Ecto neural progenitor cell (in vitro differentiated cells): ENCODE data around the gene KLK11.

Experiments used
- DNase-seq: peaks from one replicate; pipeline ENCODE4 v3.0.0-alpha.2; 2018; ENCODE audit warnings: low spot score

The KLK11 gene, protein sequence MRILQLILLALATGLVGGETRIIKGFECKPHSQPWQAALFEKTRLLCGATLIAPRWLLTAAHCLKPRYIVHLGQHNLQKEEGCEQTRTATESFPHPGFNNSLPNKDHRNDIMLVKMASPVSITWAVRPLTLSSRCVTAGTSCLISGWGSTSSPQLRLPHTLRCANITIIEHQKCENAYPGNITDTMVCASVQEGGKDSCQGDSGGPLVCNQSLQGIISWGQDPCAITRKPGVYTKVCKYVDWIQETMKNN

DNA sequence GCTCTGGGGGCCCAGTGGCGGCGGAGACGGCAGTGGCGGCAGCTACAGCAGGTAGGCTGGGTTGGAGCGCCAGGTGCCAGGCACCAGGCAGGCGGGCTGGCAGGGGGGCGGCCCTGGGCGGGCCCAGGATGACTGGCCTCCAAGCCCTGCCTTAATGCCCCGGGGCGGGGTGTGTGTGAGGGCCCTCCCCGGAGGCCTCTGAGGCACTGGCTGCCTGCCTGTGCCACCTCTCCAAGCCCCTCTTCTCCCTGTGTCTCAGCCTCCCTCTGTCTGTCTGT lies at the start of gene KLK11:
Gene KLK11 (minus strand): TSS at position 63 of the 278 bp plus-strand sequence. CDS start 985 bp downstream, outside the sequence.
- no peak for DNase-seq

- no peak for DNase-seq
Observed at GRCh38 chr19:51075998-51076397, 49.6 kb upstream of the KLK11 start.

- DNase-seq: no peak
Observed at GRCh38 chr19:51071095-51071405, 44.6 kb upstream of the KLK11 start.

DNA sequence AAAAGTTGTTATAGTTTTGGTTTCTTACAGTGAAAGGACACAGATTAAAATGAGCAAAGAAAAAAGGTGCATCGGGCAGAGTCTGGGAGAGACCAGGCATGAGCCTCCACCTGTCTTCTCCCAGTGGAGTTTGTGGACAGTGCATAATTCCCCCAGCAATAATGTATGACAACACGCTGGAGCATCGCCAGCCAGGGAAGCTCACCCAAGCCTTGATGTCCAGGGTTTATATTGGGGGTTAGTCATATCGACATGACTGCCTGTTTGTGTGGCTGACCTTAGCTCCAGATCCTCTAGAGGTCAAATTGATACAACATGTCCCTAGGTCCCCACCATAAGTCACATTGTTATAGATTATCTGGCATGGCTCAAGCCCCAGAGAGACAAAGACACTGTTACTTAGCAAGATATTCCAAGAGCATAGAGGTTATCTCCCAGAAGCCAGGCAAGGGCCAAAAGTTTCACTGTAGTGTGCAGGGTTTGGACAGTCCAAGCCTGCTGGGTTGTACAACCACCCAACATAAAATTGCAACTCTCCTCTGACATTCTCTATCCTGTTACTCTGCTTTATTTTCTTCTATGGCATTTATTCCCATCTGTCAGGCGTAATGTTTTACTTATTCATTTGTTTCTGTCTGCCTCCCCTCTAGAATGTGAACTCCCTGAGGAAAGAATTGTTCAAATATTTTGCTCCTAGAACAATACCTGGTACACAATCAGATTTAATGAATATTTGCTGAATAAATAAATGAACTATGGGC lies 44.1 kb upstream of the KLK11 start:
- DNase-seq: no peak

GRCh38 chr19:51066393-51067186 lies 40.2 kb upstream of the KLK11 start:
- no peak for DNase-seq

DNA sequence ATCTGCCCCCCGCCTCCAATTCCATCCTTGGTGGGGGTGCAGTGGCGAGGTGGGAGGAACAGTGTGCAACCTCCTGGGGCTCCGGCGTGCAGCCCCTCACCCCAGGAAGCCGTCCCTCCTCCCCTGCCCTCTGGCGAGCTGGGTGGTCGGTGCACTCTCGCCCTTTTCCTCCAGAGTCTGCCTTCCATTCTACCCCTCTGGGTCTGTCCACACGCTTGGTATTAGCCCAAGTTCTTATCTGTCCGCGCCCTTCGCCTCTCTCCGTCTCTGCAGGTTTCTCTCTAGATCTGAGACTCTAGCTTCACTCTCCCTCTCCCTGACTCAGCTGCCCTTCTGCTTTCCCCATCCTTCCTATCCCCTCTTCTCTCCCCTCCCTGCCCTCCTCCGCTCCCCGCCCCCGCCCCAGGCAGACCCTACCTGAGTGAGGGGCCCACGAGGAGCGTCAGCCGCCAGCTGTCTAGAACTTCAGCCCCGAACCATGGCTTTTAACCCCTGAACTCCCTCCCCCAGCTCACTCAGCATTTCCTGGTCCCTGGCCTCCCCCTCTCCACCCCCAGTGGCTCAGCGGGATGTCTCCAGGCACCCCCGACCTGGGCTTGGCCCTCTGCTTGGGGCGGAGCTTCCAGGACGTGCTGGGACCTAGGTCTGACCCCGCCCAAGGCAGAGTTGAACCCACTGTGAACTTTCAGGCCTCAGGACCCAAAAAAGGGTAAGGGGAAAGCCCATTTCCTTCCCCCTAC lies 39.0 kb upstream of the KLK11 start:
- no peak for DNase-seq

DNA sequence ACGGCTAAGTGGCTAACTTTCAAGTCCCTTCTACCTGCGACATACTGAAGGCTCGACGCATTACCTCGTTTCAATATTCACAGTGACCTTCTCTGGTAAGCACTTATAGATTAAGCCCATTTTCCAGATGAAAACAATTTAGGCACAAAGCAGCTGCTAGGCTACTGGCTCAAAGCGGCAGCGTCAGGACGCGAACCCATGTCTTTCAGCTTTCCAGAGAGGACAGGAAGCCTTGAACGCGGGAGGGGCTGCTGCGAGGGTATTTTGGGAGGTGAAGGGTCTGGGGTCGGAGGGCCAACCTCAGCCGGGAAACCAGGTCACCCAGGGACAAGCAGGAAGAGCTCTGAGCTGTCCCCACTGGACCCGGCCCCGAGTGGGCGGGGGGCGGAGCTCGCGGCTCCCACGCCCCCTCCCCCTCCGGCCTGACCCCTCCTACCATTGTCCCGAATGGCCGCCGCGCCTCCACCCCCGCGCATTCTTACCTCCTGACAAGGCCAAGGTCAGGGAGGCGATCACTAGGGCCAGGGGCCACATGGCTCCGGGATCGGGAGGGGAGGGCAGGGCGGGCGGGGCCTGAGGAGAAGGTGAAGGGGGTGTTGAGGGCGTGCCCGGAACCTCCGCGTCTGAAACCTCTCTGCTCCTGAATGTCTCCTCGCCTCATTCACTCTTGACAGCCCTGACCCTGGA lies 38.3 kb upstream of the KLK11 start, which contains the start of gene KLK13:
Gene KLK13 (minus strand): TSS at position 559 of the 687 bp plus-strand sequence. CDS start 25 bp downstream, at position 534.
- DNase-seq: no peak

GRCh38 chr19:51063664-51064063 lies 37.2 kb upstream of the KLK11 start:
- no peak for DNase-seq

GRCh38 chr19:51060973-51061372 lies 34.6 kb upstream of the KLK11 start:
- DNase-seq: no peak

- DNase-seq: no peak
Observed at GRCh38 chr19:51060336-51060735, 33.9 kb upstream of the KLK11 start.

DNA sequence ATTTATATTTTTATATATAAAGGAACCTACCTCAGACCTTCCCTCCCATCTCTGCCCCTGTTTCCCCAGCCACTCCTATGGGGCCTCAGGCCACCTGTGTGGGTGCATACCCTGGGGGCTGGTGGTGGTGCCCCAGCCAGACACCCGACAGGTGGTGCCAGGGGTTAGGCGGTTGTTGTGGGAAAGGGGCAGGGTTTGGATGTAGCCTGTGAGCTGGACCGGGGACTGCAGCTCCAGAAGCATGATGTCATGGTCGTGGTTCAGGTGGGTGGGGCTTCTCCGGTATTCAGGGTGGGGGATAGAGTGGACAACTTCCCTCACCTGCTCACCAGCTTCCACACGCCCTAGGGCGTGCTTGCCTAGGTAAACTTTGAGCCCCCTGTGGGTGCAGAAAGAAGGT lies 33.3 kb upstream of the KLK11 start:
- no peak for DNase-seq

GRCh38 chr19:51055866-51056265 lies 29.4 kb upstream of the KLK11 start:
- DNase-seq: no peak

- no peak for DNase-seq
Observed at GRCh38 chr19:51047031-51047335, 20.6 kb upstream of the KLK11 start.

DNA sequence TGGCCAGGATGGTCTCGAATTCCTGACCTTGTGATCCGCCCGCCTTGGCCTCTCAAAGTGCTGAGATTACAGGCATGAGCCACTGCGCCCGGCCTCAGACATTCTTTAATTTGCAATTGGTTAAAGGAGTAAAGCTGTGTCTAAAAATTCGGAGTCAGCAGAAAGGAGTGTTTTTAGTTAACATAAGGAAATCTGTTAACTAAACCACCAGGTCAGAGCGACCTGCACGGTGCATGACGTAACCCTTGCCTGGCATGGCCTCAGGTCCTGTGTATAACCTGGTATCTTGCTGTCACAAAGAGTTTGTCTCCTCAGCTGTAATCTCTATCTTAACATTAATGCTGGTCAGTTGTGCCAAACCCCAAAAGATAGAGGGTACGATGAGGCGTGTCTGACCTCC lies 17.9 kb upstream of the KLK11 start:
- no peak for DNase-seq

DNA sequence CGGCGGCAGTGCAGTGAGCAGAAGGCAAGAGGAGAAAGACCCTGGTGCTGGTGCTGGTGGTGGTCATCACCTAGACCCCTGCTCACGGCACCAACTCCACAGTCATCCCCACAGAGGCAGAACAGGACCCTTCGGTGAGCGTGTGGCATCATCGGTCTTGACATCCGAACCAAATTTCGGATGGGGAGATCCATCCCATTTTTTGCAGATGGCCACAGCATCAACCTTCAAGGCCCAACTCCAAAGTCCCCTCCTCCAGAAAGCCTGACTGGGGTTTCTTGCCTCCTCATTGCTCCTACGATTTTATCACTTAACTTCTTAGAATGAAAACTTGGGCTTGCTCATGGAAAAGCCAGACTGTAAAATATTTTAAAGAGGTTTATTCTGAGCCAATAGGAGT lies 17.1 kb upstream of the KLK11 start:
- no peak for DNase-seq

GRCh38 chr19:51040151-51040550 lies 13.7 kb upstream of the KLK11 start:
- DNase-seq: no peak

- DNase-seq: no peak
Observed at GRCh38 chr19:51036519-51036918, 10.1 kb upstream of the KLK11 start.

DNA sequence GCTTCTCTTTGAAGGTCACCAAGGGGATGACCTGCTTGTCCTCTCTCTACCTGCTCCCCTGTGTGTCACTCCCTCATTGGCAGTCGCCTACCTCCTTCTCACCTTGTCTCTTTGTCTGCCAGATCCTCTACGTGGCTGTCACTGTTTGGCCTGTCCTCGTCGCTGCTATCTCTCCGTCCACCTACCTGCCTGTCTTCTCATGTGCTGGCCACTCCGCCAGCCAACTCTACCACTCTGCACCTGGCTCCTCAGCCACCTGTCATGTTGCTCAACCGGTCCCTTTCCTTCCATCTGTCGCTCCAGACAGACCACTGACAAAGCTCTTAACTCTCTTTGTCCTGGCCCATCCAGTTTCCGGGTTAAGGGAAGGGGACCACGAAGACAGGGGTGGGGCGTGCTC lies 8.3 kb upstream of the KLK11 start, which contains the start of gene KLK12:
Gene KLK12 (minus strand): TSS at position 299 of the 400 bp plus-strand sequence. CDS start 381 bp downstream, outside the sequence.
- DNase-seq: no peak

GRCh38 chr19:51031880-51032225 lies 5.4 kb upstream of the KLK11 start:
- no peak for DNase-seq

DNA sequence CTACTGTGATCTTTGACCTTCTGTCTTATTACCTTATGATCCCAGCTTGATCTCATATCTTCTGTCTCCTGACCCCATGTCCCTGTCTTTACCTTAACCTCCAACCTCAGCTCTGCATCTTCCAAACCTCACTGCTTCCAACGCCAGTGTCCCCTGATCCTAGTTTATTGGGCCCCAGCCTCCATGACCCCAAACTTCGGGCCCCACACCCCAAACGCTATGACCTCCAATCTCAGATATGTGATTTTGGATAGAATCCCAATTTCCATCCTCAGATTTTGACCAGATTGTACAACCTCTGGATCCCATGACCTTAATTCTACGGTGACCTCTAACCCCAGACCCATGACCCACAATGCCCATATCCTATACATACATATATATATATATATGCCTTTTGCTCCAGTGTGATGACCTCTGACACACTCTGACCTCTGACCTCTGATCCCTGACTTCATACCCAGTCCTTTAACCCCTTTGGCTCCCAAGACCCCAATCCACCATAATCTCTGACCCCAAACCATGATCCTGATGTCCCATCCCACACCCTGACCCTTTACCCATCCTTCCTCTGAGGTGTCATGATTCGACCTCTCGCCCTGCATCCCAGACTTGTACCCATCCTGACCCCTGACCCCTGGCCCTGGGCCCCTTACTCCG lies 4.9 kb upstream of the KLK11 start:
- DNase-seq: no peak

GRCh38 chr19:51030631-51031030 lies 4.2 kb upstream of the KLK11 start:
- DNase-seq: no peak

DNA sequence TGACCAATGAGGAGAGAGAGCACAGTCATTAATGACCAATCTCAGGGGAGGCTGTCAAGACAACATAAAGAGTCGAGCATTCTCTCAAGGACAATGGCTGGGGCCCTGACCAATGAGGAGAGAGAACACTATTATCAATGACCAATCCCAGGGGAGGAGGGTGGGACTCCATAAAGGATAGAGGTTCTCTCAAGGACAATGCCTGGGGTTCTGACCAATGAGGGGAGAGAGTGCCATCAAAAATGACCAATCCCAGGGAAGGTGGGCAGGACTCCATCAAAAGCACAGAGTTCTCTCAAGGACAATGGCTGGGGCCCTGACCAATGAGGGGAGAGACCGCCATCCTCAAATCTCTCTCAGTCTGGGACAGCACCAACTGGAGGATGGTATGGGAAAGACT lies 3.3 kb upstream of the KLK11 start:
- DNase-seq: no peak
